HepG2 (cell line): Measurements from ENCODE around the gene VPREB3. TPM values are rescaled to one million over a fixed set of nuclear protein-coding genes. Genes with fewer than 3 reads are reported as not detected.
A peak's percentile ranks its signal among the peaks of the same experiment; 100 is the strongest.

Experiments
- ATAC-seq: fragments of 200-7000 bp; cut with Tn5 transposase; 3 replicates; pipeline ENCODE4 v1.9.1; 2020; ENCODE audit warnings: mild to moderate bottlenecking, moderate library complexity
- BruUV-seq: library from RNA; stranded (reverse); fragments of 400-500 nt; replicated peaks from 2 replicates; lab custom pipeline; 2021; lab: Mats Ljungman, UMichigan
- CTCF ChIA-PET: fragments of 300-600 bp; formaldehyde crosslinking; extraction: SDS; loops from one replicate; lab custom pipeline; 2021; ENCODE audit warnings: low total read pairs, inconsistent platforms, low intra/inter-chr PET ratio; lab: Yijun Ruan, JAX
- POLR2A ChIA-PET: fragments of 350-600 bp; sonication (Branson Sonifier 250); formaldehyde crosslinking; loops from one replicate; lab custom pipeline; 2020; ENCODE audit warnings: antibody characterized with exemption, inconsistent platforms; lab: Yijun Ruan, JAX
- DNase-seq: peaks from one replicate; pipeline ENCODE4 v3.0.0-alpha.2; 2015; ENCODE audit warnings: low spot score
- FAIRE-seq: peaks from 3 replicates; lab custom pipeline; 2011; peaks lifted over from hg19 to GRCh38; lab: Jason Lieb, UNC
- H2AFZ ChIP-seq: one replicate; pipeline ENCODE4 v1.6.1; 2011; ENCODE audit warnings: low read length, inconsistent platforms
- H3K27ac ChIP-seq: fragments of 300-600 bp; 3 replicates; pipeline ENCODE4 v1.8.0; 2011; ENCODE audit warnings: mixed run types, mild to moderate bottlenecking, mixed read lengths, low read length, inconsistent platforms; ENCODE audit not compliant: insufficient read depth; ENCODE audit errors: extremely low read length
- H3K27me3 ChIP-seq, 2 experiments: fragments of 200-600 bp in 1 of 2; 2 replicates in 1 of 2; 3 replicates in 1 of 2; pipeline versions ENCODE4 v1.6.0 to v1.8.0; 2011; ENCODE audit warnings: low read length in 2 of 2, mild to moderate bottlenecking in 2 of 2, moderate library complexity in 2 of 2, inconsistent platforms in 1 of 2; ENCODE audit not compliant: insufficient read depth in 2 of 2, control insufficient read depth in 1 of 2
- H3K36me3 ChIP-seq, 2 experiments: fragments of 200-600 bp in 1 of 2; replicated peaks in 1 of 2; 2 replicates in 1 of 2; 3 replicates in 1 of 2; pipeline versions ENCODE4 v1.5.1 to v1.8.0; 2011; ENCODE audit warnings: low read length in 2 of 2, inconsistent platforms in 1 of 2; ENCODE audit not compliant: insufficient read depth in 2 of 2, control insufficient read depth in 1 of 2
- H3K4me1 ChIP-seq: 2 replicates; pipeline ENCODE4 v1.5.1; 2012; ENCODE audit warnings: low read length, inconsistent platforms; ENCODE audit not compliant: insufficient read depth
- H3K4me2 ChIP-seq: 2 replicates; pipeline ENCODE4 v1.6.0; 2011; ENCODE audit warnings: low read depth, low read length, inconsistent platforms
- H3K4me3 ChIP-seq, 3 experiments: fragments of 200-600 bp in 1 of 3; sonication (generic), shearing (Covaris generic) in 1 of 3; replicated peaks in 1 of 3; 2 replicates each; pipeline ENCODE4 v1.5.1; 2011 to 2016; ENCODE audit warnings: low read length in 3 of 3, inconsistent platforms in 2 of 3, low read depth in 2 of 3, mild to moderate bottlenecking in 2 of 3, control low read depth in 1 of 3, mixed read lengths in 1 of 3; ENCODE audit not compliant: insufficient read depth in 1 of 3
- H3K79me2 ChIP-seq: one replicate; pipeline ENCODE4 v1.6.1; 2011; ENCODE audit warnings: low read length, inconsistent platforms; ENCODE audit not compliant: insufficient read depth
- H3K9ac ChIP-seq: 2 replicates; pipeline ENCODE4 v1.6.0; 2011; ENCODE audit warnings: mild to moderate bottlenecking, low read depth, low read length, inconsistent platforms; ENCODE audit not compliant: insufficient read depth
- H3K9me3 ChIP-seq: 2 replicates; pipeline ENCODE4 v1.5.1; 2012; ENCODE audit warnings: mild to moderate bottlenecking, low read length
- H4K20me1 ChIP-seq: 2 replicates; pipeline ENCODE4 v1.6.0; 2011; ENCODE audit warnings: inconsistent platforms, mild to moderate bottlenecking, low read length, moderate library complexity; ENCODE audit not compliant: insufficient read depth
- ADNP ChIP-seq: sonication (generic); formaldehyde crosslinking; IDR thresholded peaks from 2 replicates; pipeline ENCODE4 v1.4.0; 2020; ENCODE audit warnings: missing genetic modification reagents
- ATF7-NPFF ChIP-seq: sonication (generic); formaldehyde crosslinking; IDR thresholded peaks from 2 replicates; pipeline ENCODE4 v1.8.1; 2023; ENCODE audit warnings: mild to moderate bottlenecking, low read depth, missing genetic modification reagents, moderate library complexity
- KAT7 ChIP-seq: IDR thresholded peaks from 2 replicates; pipeline ENCODE4 v1.6.1; 2018; ENCODE audit warnings: borderline replicate concordance, missing compliant biosample characterization
- NFIB ChIP-seq: sonication (generic); formaldehyde crosslinking; IDR thresholded peaks from 2 replicates; pipeline ENCODE4 v1.9.0; 2021; ENCODE audit warnings: missing genetic modification reagents, mild to moderate bottlenecking, borderline replicate concordance
- NR2F1 ChIP-seq, 2 experiments: fragments of 450-650 bp in 1 of 2; formaldehyde crosslinking in 1 of 2; IDR thresholded peaks; 2 replicates each; pipeline versions ENCODE4 v1.5.0 to v1.6.1; 2016 to 2020; ENCODE audit warnings: mild to moderate bottlenecking in 1 of 2, missing compliant biosample characterization in 1 of 2, missing genetic modification reagents in 1 of 2, moderate library complexity in 1 of 2
- THAP7 ChIP-seq: sonication (generic); formaldehyde crosslinking; IDR thresholded peaks from 2 replicates; pipeline ENCODE4 v1.8.1; 2023; ENCODE audit warnings: mild to moderate bottlenecking, missing genetic modification reagents
- ZBTB7B ChIP-seq: sonication (generic); formaldehyde crosslinking; IDR thresholded peaks from 2 replicates; pipeline ENCODE4 v1.4.0; 2020; ENCODE audit warnings: missing genetic modification reagents
- ZNF574 ChIP-seq: sonication (generic); formaldehyde crosslinking; IDR thresholded peaks from 2 replicates; pipeline ENCODE4 v1.4.0; 2020; ENCODE audit warnings: missing genetic modification reagents
- ZNF777 ChIP-seq: sonication (generic); formaldehyde crosslinking; IDR thresholded peaks from 2 replicates; pipeline ENCODE4 v1.4.0; 2020; ENCODE audit warnings: missing genetic modification reagents
- WGBS: methylation state at CpG from one replicate; pipeline ENCODE4 v1.1.6; 2017; ENCODE audit warnings: low lambda C conversion rate; 5-methylcytosine and 5-hydroxymethylcytosine counted together
- in situ Hi-C: cut with HindIII; loops from 2 replicates; pipeline ENCODE4 v1.10.0; 2017; ENCODE audit warnings: low pct_unique_long_range_greater_than_20kb; ENCODE audit not compliant: extremely low pct_ligation_motif_present
- intact Hi-C: fragments of 100-400 bp; cut with micrococcal nuclease; formaldehyde crosslinking; loops from one replicate; pipeline ENCODE4 v1.10.0; 2022; ENCODE audit not compliant: unreplicated experiment
- polyA plus RNA-seq, 8 experiments: library from polyadenylated mRNA; depleted of rRNA in 3 of 8; stranded (reverse) in 7 of 8; unstranded in 1 of 8; fragments of >200 nt; fragmentation: Illumina TruSeq in 4 of 8; extraction: Trizol in 4 of 8; gene quantifications; 2 replicates each; pipeline versions ENCODE4 v1.2.1 to v1.2.3, GENCODE V29; 2011 to 2016; ENCODE audit warnings: low read depth in 4 of 8, missing spikeins in 1 of 8, mixed read lengths in 1 of 8; ENCODE audit not compliant: insufficient read depth in 1 of 8
- total RNA-seq, 5 experiments: library from RNA; depleted of rRNA; stranded (reverse); fragments of >200 nt; fragmentation: Illumina TruSeq; extraction: Trizol; gene quantifications; 2 replicates each; pipeline ENCODE4 v1.2.3, GENCODE V29; 2016; ENCODE audit warnings: low read depth in 1 of 5

VPREB3 gene
- total and polyA plus RNA-seq, 2 of the 13 experiments (the other 11 are each of a cell fraction or from before 2014, with no cell fraction given), result 0.22 TPM; not detected in 1

- no peak for DNase-seq
- ChIA-PET CTCF (no interaction called here), POLR2A (interaction anchor here (0.5 to 6.6 kb wide), 7 partner anchors 9 to 117 kb away, joined by 3 to 201 read pairs (median 4); partner anchors contain the start of genes SLC2A11 and SMARCB1)
- 8% methylated on average over 1 of the region's 6 CpGs for WGBS
- H3K27ac ChIP-seq, result no peak overlapping the region
- intact Hi-C loops (no loop called here), in situ Hi-C loops (no loop called here)
- H3K4me1 ChIP-seq, result peaks cover 73% of the 10 kb centered on the region
- no peaks in the 10 kb centered on the region for H3K36me3 ChIP-seq
- ATAC-seq, result no peak
- no peaks in the 10 kb centered on the region for H3K9me3 ChIP-seq
- BruUV-seq, result no TSS peak
- no peaks in the 10 kb centered on the region for H4K20me1 ChIP-seq
- no peaks in the 10 kb centered on the region; a peak in 1 of 5 replicates for H3K27me3 ChIP-seq
- peaks cover 2% of the 10 kb centered on the region for H3K79me2 ChIP-seq
- peak overlapping the region; percentile 42 for H3K9ac ChIP-seq
- H2AFZ ChIP-seq, result no peak overlapping the region
- H3K4me2 ChIP-seq, result peak overlapping the region; percentile 90
- FAIRE-seq, result no peak
- H3K4me3 ChIP-seq, result peak overlapping the region; percentile 43 to 90 (median 71); a peak in 4 of 6 replicates
- TF ChIP-seq NR2F1 (CRISPR knock-in tag; IDR thresholded peaks at IDR 0.05) (peak in 1 of 2 experiments; percentile 41; a peak in 1 of 4 replicates), NFIB (CRISPR knock-in tag) (no peak), KAT7 (CRISPR knock-in tag) (no peak), ZBTB7B (CRISPR knock-in tag) (no peak), ADNP (CRISPR knock-in tag) (no peak), ZNF777 (CRISPR knock-in tag) (0 out of 2 replicates have a peak, but pooled peaks have one; percentile 36), ATF7-NPFF (CRISPR knock-in tag) (0 out of 2 replicates have a peak, but pooled peaks have one; percentile 3), THAP7 (CRISPR knock-in tag) (0 out of 2 replicates have a peak, but pooled peaks have one; percentile 3), ZNF574 (0 out of 2 replicates have a peak, but pooled peaks have one; percentile 6)
Observed at GRCh38 chr22:23772315-23772648, 18.1 kb upstream of the VPREB3 start.
